ENCODE data around the gene MST1. TPM values are rescaled to one million over a fixed set of nuclear protein-coding genes. Genes with fewer than 3 reads are reported as not detected.

Gene MST1
- total RNA-seq, 1 donor from 2014 or later, result 10.8 TPM

- intact Hi-C loops (cut with DNase I), result no loop called here
Observed at GRCh38 chr3:49657208-49657915, 31.9 kb downstream of the MST1 start.

GRCh38 chr3:49656541-49657112, 32.6 kb downstream of the MST1 start:
- intact Hi-C loops (cut with DNase I), result no loop called here
- H3K27me3 ChIP-seq, result no peaks in the 10 kb centered on the region
- no peaks in the 10 kb centered on the region for H3K9me3 ChIP-seq
- no peak overlapping the region for H3K27ac ChIP-seq
- no peaks in the 10 kb centered on the region for H3K36me3 ChIP-seq
- no peak overlapping the region for H3K4me3 ChIP-seq
- TF ChIP-seq POLR2A (IDR thresholded peaks at IDR 0.05) (no peak), POLR2AphosphoS5 (IDR thresholded peaks at IDR 0.05; ENCODE audit: insufficient read depth in 1 of 2, low read depth in 1 of 2) (no peak)
- DNase-seq (ENCODE audit: extremely low spot score in 2 of 2), result no peak
- H3K4me1 ChIP-seq, result no peaks in the 10 kb centered on the region

More at GRCh38 chr3:49657208-49657915, 31.9 kb downstream of the MST1 start:
- Histone ChIP-seq H3K36me3 (no peaks in the 10 kb centered on the region), H3K27ac (no peak overlapping the region), H3K4me1 (no peaks in the 10 kb centered on the region), H3K4me3 (no peak overlapping the region), H3K27me3 (no peaks in the 10 kb centered on the region), H3K9me3 (no peaks in the 10 kb centered on the region)
- TF ChIP-seq POLR2A (IDR thresholded peaks at IDR 0.05), result no peak
- TF ChIP-seq, protein P1, sequence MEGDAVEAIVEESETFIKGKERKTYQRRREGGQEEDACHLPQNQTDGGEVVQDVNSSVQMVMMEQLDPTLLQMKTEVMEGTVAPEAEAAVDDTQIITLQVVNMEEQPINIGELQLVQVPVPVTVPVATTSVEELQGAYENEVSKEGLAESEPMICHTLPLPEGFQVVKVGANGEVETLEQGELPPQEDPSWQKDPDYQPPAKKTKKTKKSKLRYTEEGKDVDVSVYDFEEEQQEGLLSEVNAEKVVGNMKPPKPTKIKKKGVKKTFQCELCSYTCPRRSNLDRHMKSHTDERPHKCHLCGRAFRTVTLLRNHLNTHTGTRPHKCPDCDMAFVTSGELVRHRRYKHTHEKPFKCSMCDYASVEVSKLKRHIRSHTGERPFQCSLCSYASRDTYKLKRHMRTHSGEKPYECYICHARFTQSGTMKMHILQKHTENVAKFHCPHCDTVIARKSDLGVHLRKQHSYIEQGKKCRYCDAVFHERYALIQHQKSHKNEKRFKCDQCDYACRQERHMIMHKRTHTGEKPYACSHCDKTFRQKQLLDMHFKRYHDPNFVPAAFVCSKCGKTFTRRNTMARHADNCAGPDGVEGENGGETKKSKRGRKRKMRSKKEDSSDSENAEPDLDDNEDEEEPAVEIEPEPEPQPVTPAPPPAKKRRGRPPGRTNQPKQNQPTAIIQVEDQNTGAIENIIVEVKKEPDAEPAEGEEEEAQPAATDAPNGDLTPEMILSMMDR (IDR thresholded peaks at IDR 0.05), result no peak
- no peak for TF ChIP-seq POLR2AphosphoS5 (IDR thresholded peaks at IDR 0.05; ENCODE audit: insufficient read depth in 1 of 2, low read depth in 1 of 2)
- no peak for DNase-seq (ENCODE audit: extremely low spot score in 2 of 2)

DNA sequence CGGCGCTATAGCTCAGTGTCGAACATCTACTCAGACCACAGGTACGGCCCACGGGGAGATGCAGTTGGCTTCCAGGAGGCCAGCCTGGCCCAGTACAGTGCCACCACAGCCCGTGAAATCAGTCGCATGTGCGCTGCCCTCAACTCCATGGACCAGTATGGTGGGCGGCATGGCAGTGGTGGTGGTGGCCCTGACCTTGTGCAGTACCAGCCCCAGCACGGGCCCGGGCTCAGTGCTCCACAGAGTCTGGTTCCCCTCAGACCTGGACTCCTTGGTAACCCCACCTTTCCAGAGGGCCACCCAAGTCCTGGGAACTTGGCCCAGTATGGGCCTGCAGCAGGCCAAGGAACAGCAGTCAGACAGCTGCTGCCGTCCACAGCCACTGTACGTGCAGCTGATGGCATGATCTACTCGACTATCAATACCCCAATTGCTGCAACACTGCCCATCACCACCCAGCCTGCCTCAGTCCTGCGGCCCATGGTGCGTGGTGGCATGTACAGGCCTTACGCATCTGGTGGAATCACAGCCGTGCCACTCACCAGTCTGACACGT, 33.5 kb downstream of the MST1 start:
- no peaks in the 10 kb centered on the region for H3K27me3 ChIP-seq
- H3K27ac ChIP-seq, result no peak overlapping the region
- no peak for DNase-seq (ENCODE audit: extremely low spot score in 2 of 2)
- intact Hi-C loops (cut with DNase I), result no loop called here
- no peak overlapping the region for H3K4me3 ChIP-seq
- H3K36me3 ChIP-seq, result no peaks in the 10 kb centered on the region
- no peaks in the 10 kb centered on the region for H3K4me1 ChIP-seq
- TF ChIP-seq POLR2AphosphoS5 (IDR thresholded peaks at IDR 0.05; ENCODE audit: insufficient read depth in 1 of 2, low read depth in 1 of 2), result no peak
- TF ChIP-seq, protein P1 (IDR thresholded peaks at IDR 0.05), result no peak
- no peak for TF ChIP-seq POLR2A (IDR thresholded peaks at IDR 0.05)
- no peaks in the 10 kb centered on the region for H3K9me3 ChIP-seq

DNA sequence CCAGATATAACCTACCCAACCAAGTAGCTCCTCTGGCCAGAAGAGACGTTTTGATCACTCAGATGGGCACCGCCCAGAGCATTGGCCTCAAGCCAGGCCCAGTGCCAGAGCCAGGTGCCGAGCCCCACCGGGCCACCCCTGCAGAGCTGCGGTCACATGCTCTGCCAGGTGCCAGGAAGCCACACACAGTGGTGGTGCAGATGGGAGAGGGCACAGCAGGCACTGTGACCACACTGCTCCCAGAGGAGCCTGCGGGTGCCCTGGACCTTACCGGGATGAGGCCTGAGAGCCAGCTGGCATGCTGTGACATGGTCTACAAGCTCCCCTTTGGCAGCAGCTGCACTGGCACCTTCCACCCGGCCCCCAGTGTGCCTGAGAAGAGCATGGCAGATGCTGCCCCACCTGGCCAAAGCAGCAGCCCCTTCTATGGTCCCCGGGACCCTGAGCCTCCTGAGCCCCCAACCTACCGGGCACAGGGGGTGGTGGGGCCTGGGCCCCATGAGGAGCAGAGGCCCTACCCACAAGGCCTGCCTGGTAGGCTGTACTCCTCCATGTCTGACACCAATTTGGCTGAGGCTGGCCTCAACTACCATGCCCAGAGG, 34.2 kb downstream of the MST1 start:
- TF ChIP-seq POLR2A (IDR thresholded peaks at IDR 0.05) (no peak), POLR2AphosphoS5 (IDR thresholded peaks at IDR 0.05; ENCODE audit: insufficient read depth in 1 of 2, low read depth in 1 of 2) (no peak)
- TF ChIP-seq, protein P1 (IDR thresholded peaks at IDR 0.05), result no peak
- H3K9me3 ChIP-seq, result no peaks in the 10 kb centered on the region
- H3K36me3 ChIP-seq, result no peaks in the 10 kb centered on the region
- H3K27ac ChIP-seq, result no peak overlapping the region
- H3K4me1 ChIP-seq, result no peaks in the 10 kb centered on the region
- intact Hi-C loops (cut with DNase I), result no loop called here
- no peak overlapping the region for H3K4me3 ChIP-seq
- DNase-seq (ENCODE audit: extremely low spot score in 2 of 2), result no peak
- no peaks in the 10 kb centered on the region for H3K27me3 ChIP-seq

GRCh38 chr3:49654176-49654825, 35.0 kb downstream of the MST1 start:
- no peak for DNase-seq (ENCODE audit: extremely low spot score in 2 of 2)
- Histone ChIP-seq H3K4me3 (no peak overlapping the region), H3K27ac (no peak overlapping the region), H3K9me3 (no peaks in the 10 kb centered on the region), H3K27me3 (no peaks in the 10 kb centered on the region), H3K36me3 (no peaks in the 10 kb centered on the region), H3K4me1 (no peaks in the 10 kb centered on the region)
- intact Hi-C loops (cut with DNase I), result no loop called here
- TF ChIP-seq, protein P1 (IDR thresholded peaks at IDR 0.05), result no peak
- TF ChIP-seq POLR2A (IDR thresholded peaks at IDR 0.05), result no peak
- TF ChIP-seq POLR2AphosphoS5 (IDR thresholded peaks at IDR 0.05; ENCODE audit: insufficient read depth in 1 of 2, low read depth in 1 of 2), result no peak
